HUES64 (cell line): ENCODE measurements around the gene BMP5. TPM values are rescaled to one million over a fixed set of nuclear protein-coding genes. Genes with fewer than 3 reads are reported as not detected.
"Not testable (repeated sequence)": the region's sequence is repeated elsewhere in the genome, so short reads cannot be mapped to it uniquely, and the experiment has no call there.

ENCODE experiments used
- H3K27ac ChIP-seq: 2 replicates; pipeline ENCODE4 v1.7.0; 2013; ENCODE audit warnings: low read depth, low read length, inconsistent platforms
- H3K27me3 ChIP-seq: 2 replicates; pipeline ENCODE4 v1.6.1; 2013; ENCODE audit warnings: mild to moderate bottlenecking, low read length; ENCODE audit not compliant: insufficient read depth
- H3K36me3 ChIP-seq: 2 replicates; pipeline ENCODE4 v1.6.1; 2013; ENCODE audit warnings: mild to moderate bottlenecking, low read length; ENCODE audit not compliant: insufficient read depth
- H3K4me1 ChIP-seq: 2 replicates; pipeline ENCODE4 v1.6.1; 2013; ENCODE audit warnings: mild to moderate bottlenecking, low read length, moderate library complexity; ENCODE audit not compliant: insufficient read depth
- H3K4me3 ChIP-seq: 2 replicates; pipeline ENCODE4 v1.5.1; 2013; ENCODE audit warnings: mild to moderate bottlenecking, low read length, moderate library complexity
- H3K9ac ChIP-seq: 2 replicates; pipeline ENCODE4 v1.6.1; 2013; ENCODE audit warnings: mild to moderate bottlenecking, low read depth, low read length
- H3K9me3 ChIP-seq: 2 replicates; pipeline ENCODE4 v1.6.1; 2013; ENCODE audit warnings: low read depth, low read length; ENCODE audit not compliant: insufficient read depth
- WGBS: fragments of 150-250, 120-280 bp; methylation state at CpG from one replicate; pipeline ENCODE4 v1.1.7; 2013; ENCODE audit warnings: missing lambda C conversion rate; 5-methylcytosine and 5-hydroxymethylcytosine counted together
- polyA plus RNA-seq, 2 experiments: library from polyadenylated mRNA; stranded (reverse); fragments of 50-300 nt; gene quantifications; one replicate each; pipeline ENCODE4 v1.2.3, GENCODE V29; 2013

BMP5 gene
- polyA plus RNA-seq (2013, experiment 1 of 2), result 2.3 TPM
- 2.9 TPM for polyA plus RNA-seq (2013, experiment 2 of 2)

GRCh38 chr6:55875400-55875799 is at the start of gene BMP5:
BMP5 (minus strand) TSS chr6:55875590; CDS start chr6:55874865, 725 bp downstream.
- no peaks in the 10 kb centered on the region for H3K36me3 ChIP-seq
- no peaks in the 10 kb centered on the region for H3K27me3 ChIP-seq
- H3K4me3 ChIP-seq, result peak within 1 kb of the TSS; percentile 38
- H3K9ac ChIP-seq, result no peak within 1 kb of the TSS
- no peaks in the 10 kb centered on the region for H3K9me3 ChIP-seq
- H3K27ac ChIP-seq, result no peak within 1 kb of the TSS
- peaks cover 44% of the 10 kb centered on the region for H3K4me1 ChIP-seq
- WGBS, result 5% methylated on average over 2 of the region's 2 CpGs

DNA sequence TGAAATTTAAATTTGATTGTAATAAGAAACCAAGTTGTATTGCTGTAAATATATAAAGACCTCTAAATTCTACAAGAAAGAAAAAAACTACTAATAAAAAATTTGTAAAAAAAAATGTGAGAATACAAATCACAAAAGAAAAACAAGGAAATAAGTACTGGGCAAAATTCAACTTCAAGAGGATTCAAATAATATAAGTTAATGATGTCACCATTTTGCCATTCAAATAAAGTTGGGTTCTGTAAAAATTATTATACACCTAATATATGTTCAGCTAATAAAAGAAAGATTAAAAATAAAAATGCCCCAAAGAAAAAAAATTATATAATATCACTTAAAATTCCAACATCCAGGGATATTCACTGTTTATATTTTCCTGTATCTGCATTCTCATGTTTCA is 47.0 kb upstream of the BMP5 start:
- no peaks in the 10 kb centered on the region for H3K9me3 ChIP-seq
- H3K4me3 ChIP-seq, result no peak overlapping the region
- no peaks in the 10 kb centered on the region for H3K4me1 ChIP-seq
- no peak overlapping the region for H3K27ac ChIP-seq
- no peaks in the 10 kb centered on the region for H3K36me3 ChIP-seq
- H3K9ac ChIP-seq, result no peak overlapping the region
- no peaks in the 10 kb centered on the region for H3K27me3 ChIP-seq

GRCh38 chr6:55919716-55920308 is 44.4 kb upstream of the BMP5 start:
- no peak overlapping the region for H3K9ac ChIP-seq
- 0 out of 2 replicates have a peak, but pooled peaks cover 4% of the 10 kb centered on the region for H3K4me1 ChIP-seq
- WGBS, result 93% methylated on average over 5 of the region's 5 CpGs

GRCh38 chr6:55918639-55919038 is 43.2 kb upstream of the BMP5 start:
- no peaks in the 10 kb centered on the region for H3K36me3 ChIP-seq
- H3K9me3 ChIP-seq, result no peaks in the 10 kb centered on the region
- no peak overlapping the region for H3K27ac ChIP-seq
- no peak overlapping the region for H3K4me3 ChIP-seq
- H3K27me3 ChIP-seq, result no peaks in the 10 kb centered on the region
- H3K4me1 ChIP-seq, result peaks cover 13% of the 10 kb centered on the region
- WGBS, result 100% methylated on average over 1 of the region's 2 CpGs
- no peak overlapping the region for H3K9ac ChIP-seq

More at GRCh38 chr6:55919716-55920308, 44.4 kb upstream of the BMP5 start:
- Histone ChIP-seq H3K27ac (no peak overlapping the region), H3K4me3 (no peak overlapping the region), H3K9me3 (no peaks in the 10 kb centered on the region), H3K27me3 (no peaks in the 10 kb centered on the region), H3K36me3 (no peaks in the 10 kb centered on the region)

GRCh38 chr6:55917751-55918415 is 42.5 kb upstream of the BMP5 start:
- no peak overlapping the region for H3K27ac ChIP-seq
- H3K4me1 ChIP-seq, result peaks cover 17% of the 10 kb centered on the region
- H3K27me3 ChIP-seq, result no peaks in the 10 kb centered on the region
- 97% methylated on average over 3 of the region's 3 CpGs for WGBS
- no peaks in the 10 kb centered on the region for H3K9me3 ChIP-seq
- no peaks in the 10 kb centered on the region for H3K36me3 ChIP-seq
- H3K9ac ChIP-seq, result no peak overlapping the region
- H3K4me3 ChIP-seq, result no peak overlapping the region

DNA sequence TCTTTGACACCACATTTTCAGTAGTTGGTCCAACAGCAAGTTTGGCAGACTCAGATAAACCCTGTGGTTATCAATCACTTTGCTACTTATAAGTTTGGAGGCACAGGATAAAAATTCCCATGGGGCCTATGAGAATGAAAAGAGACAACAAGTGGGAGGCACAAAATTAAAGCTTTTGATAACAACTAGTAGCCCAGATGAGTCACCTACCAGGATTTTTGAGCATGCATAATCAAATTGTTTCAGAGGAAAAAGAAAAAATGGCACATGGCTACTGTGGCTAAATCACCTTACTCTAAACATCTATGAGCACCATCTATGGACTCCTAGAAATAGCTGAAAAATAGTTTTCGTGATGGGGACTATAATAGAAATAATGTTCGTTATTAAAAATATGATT is 40.8 kb upstream of the BMP5 start:
- no peak overlapping the region for H3K4me3 ChIP-seq
- no CpG with 5 or more reads among the region's 2 CpGs for WGBS
- H3K36me3 ChIP-seq, result no peaks in the 10 kb centered on the region
- H3K27ac ChIP-seq, result no peak overlapping the region
- H3K9me3 ChIP-seq, result peaks cover 2% of the 10 kb centered on the region
- H3K4me1 ChIP-seq, result peaks cover 17% of the 10 kb centered on the region
- H3K9ac ChIP-seq, result no peak overlapping the region
- no peaks in the 10 kb centered on the region for H3K27me3 ChIP-seq

GRCh38 chr6:55913228-55914195 is 38.1 kb upstream of the BMP5 start:
- Histone ChIP-seq H3K27ac (peak overlapping the region; percentile 38; the same call in 1 of the 2 replicates), H3K36me3 (no peaks in the 10 kb centered on the region), H3K4me1 (peaks cover 17% of the 10 kb centered on the region), H3K9ac (no peak overlapping the region), H3K4me3 (no peak overlapping the region), H3K9me3 (peaks cover 6% of the 10 kb centered on the region), H3K27me3 (no peaks in the 10 kb centered on the region)
- WGBS, result 88% methylated on average over 3 of the region's 3 CpGs

- peaks cover 14% of the 10 kb centered on the region for H3K4me1 ChIP-seq
- not testable (repeated sequence) for H3K9ac ChIP-seq, H3K27me3 ChIP-seq, H3K4me3 ChIP-seq, H3K27ac ChIP-seq, H3K9me3 ChIP-seq, H3K36me3 ChIP-seq
- 97% methylated on average over 27 of the region's 28 CpGs for WGBS
Measured at GRCh38 chr6:55910466-55910865, 35.1 kb upstream of the BMP5 start.

- 97% methylated on average over 24 of the region's 26 CpGs for WGBS
- not testable (repeated sequence) for H3K9ac ChIP-seq, H3K27ac ChIP-seq, H3K9me3 ChIP-seq, H3K4me3 ChIP-seq, H3K36me3 ChIP-seq, H3K27me3 ChIP-seq
- peaks cover 14% of the 10 kb centered on the region for H3K4me1 ChIP-seq
Measured at GRCh38 chr6:55909911-55910310, 34.5 kb upstream of the BMP5 start.

GRCh38 chr6:55902796-55903195 is 27.4 kb upstream of the BMP5 start:
- no peaks in the 10 kb centered on the region for H3K9me3 ChIP-seq
- H3K4me3 ChIP-seq, result no peak overlapping the region
- H3K36me3 ChIP-seq, result no peaks in the 10 kb centered on the region
- no peak overlapping the region for H3K27ac ChIP-seq
- peaks cover 8% of the 10 kb centered on the region for H3K4me1 ChIP-seq
- H3K27me3 ChIP-seq, result no peaks in the 10 kb centered on the region
- no peak overlapping the region for H3K9ac ChIP-seq
- WGBS, result 72% methylated on average over 2 of the region's 2 CpGs

- Histone ChIP-seq H3K36me3 (no peaks in the 10 kb centered on the region), H3K27me3 (no peaks in the 10 kb centered on the region), H3K4me3 (no peak overlapping the region), H3K4me1 (peaks cover 12% of the 10 kb centered on the region), H3K9me3 (no peaks in the 10 kb centered on the region), H3K27ac (no peak overlapping the region), H3K9ac (no peak overlapping the region)
- WGBS, result 100% methylated on average over 1 of the region's 2 CpGs
Measured at GRCh38 chr6:55901765-55902270, 26.4 kb upstream of the BMP5 start.
